HepG2 (cell line): ENCODE measurements around the gene PLEKHB2. TPM values are rescaled to one million over a fixed set of nuclear protein-coding genes. Genes with fewer than 3 reads are reported as not detected.
A peak's percentile ranks its signal among the peaks of the same experiment; 100 is the strongest.

Source experiments
- DBP ChIP-seq: sonication (generic); formaldehyde crosslinking; IDR thresholded peaks from 2 replicates; pipeline ENCODE4 v1.4.0; 2020; ENCODE audit warnings: missing genetic modification reagents; ENCODE audit errors: not compliant biosample characterization
- FLYWCH1 ChIP-seq: sonication (generic); formaldehyde crosslinking; IDR thresholded peaks from 2 replicates; pipeline ENCODE4 v1.8.1; 2023; ENCODE audit warnings: mild to moderate bottlenecking, missing genetic modification reagents
- MED1 ChIP-seq: sonication (generic); formaldehyde crosslinking; IDR thresholded peaks from 2 replicates; pipeline ENCODE4 v1.4.0; 2020; ENCODE audit warnings: missing genetic modification reagents
- ONECUT2 ChIP-seq: sonication (generic); formaldehyde crosslinking; IDR thresholded peaks from 2 replicates; pipeline ENCODE4 v1.4.0; 2020; ENCODE audit warnings: missing genetic modification reagents
- PTBP1 ChIP-seq: fragments of 200-400 bp; formaldehyde crosslinking; IDR thresholded peaks from 2 replicates; pipeline ENCODE4 v1.6.1; 2018; ENCODE audit warnings: low read length, low read depth; ENCODE audit not compliant: poor library complexity, severe bottlenecking
- SOX13 ChIP-seq, 3 experiments: fragments of 450-650 bp in 1 of 3; sonication (generic) in 1 of 3; formaldehyde crosslinking in 1 of 3; IDR thresholded peaks in 2 of 3; conservative IDR thresholded peaks in 1 of 3; 2 replicates each; pipeline versions ENCODE4 v1.5.0 to v1.6.1; 2016 to 2020; ENCODE audit warnings: antibody characterized with exemption in 1 of 3, mild to moderate bottlenecking in 1 of 3, missing compliant biosample characterization in 1 of 3, missing genetic modification reagents in 1 of 3, moderate library complexity in 1 of 3
- TGIF2 ChIP-seq: IDR thresholded peaks from 2 replicates; pipeline ENCODE4 v1.6.1; 2016; ENCODE audit warnings: control low read depth, missing compliant biosample characterization
- TSC22D2 ChIP-seq: sonication (generic); formaldehyde crosslinking; IDR thresholded peaks from 2 replicates; pipeline ENCODE4 v1.5.1; 2020; ENCODE audit warnings: missing genetic modification reagents, mild to moderate bottlenecking, borderline replicate concordance
- ZBTB38 ChIP-seq: sonication (generic); formaldehyde crosslinking; IDR thresholded peaks from 2 replicates; pipeline ENCODE4 v1.5.1; 2020; ENCODE audit warnings: mild to moderate bottlenecking, missing genetic modification reagents
- ZFY ChIP-seq: sonication (generic); formaldehyde crosslinking; IDR thresholded peaks from 2 replicates; pipeline ENCODE4 v1.4.0; 2020; ENCODE audit warnings: missing genetic modification reagents
- ZFYVE20 ChIP-seq: sonication (generic); formaldehyde crosslinking; IDR thresholded peaks from 2 replicates; pipeline ENCODE4 v1.8.0; 2023; ENCODE audit warnings: low read depth, mild to moderate bottlenecking, moderate library complexity, missing genetic modification reagents, borderline replicate concordance
- ZKSCAN1 ChIP-seq: fragments of 150-350 bp; IDR thresholded peaks from 2 replicates; pipeline ENCODE4 v1.6.1; 2014; ENCODE audit warnings: low read length
- ZNF274 ChIP-seq: sonication (generic); formaldehyde crosslinking; IDR thresholded peaks from 2 replicates; pipeline ENCODE4 v1.5.1; 2020; ENCODE audit warnings: mild to moderate bottlenecking, missing genetic modification reagents
- ZNF367 ChIP-seq: sonication (generic); formaldehyde crosslinking; IDR thresholded peaks from 2 replicates; pipeline ENCODE4 v1.4.0; 2020; ENCODE audit warnings: missing genetic modification reagents, borderline replicate concordance
- ZNF607 ChIP-seq: sonication (generic); formaldehyde crosslinking; IDR thresholded peaks from 2 replicates; pipeline ENCODE4 v1.5.1; 2020; ENCODE audit warnings: missing genetic modification reagents, mild to moderate bottlenecking, borderline replicate concordance
- ZNF614 ChIP-seq: IDR thresholded peaks from 2 replicates; pipeline ENCODE4 v1.6.1; 2018; ENCODE audit warnings: missing biosample characterization, missing genetic modification reagents, inconsistent platforms, borderline replicate concordance
- ZNF772 ChIP-seq: sonication (generic); formaldehyde crosslinking; IDR thresholded peaks from 2 replicates; pipeline ENCODE4 v1.5.0; 2020; ENCODE audit warnings: mild to moderate bottlenecking, missing genetic modification reagents
- polyA plus RNA-seq, 8 experiments: library from polyadenylated mRNA; depleted of rRNA in 3 of 8; stranded (reverse) in 7 of 8; unstranded in 1 of 8; fragments of >200 nt; fragmentation: Illumina TruSeq in 4 of 8; extraction: Trizol in 4 of 8; gene quantifications; 2 replicates each; pipeline versions ENCODE4 v1.2.1 to v1.2.3, GENCODE V29; 2011 to 2016; ENCODE audit warnings: low read depth in 4 of 8, missing spikeins in 1 of 8, mixed read lengths in 1 of 8; ENCODE audit not compliant: insufficient read depth in 1 of 8
- total RNA-seq, 5 experiments: library from RNA; depleted of rRNA; stranded (reverse); fragments of >200 nt; fragmentation: Illumina TruSeq; extraction: Trizol; gene quantifications; 2 replicates each; pipeline ENCODE4 v1.2.3, GENCODE V29; 2016; ENCODE audit warnings: low read depth in 1 of 5
- TF ChIP-seq, protein P1 (sequence below): sonication (generic); formaldehyde crosslinking; IDR thresholded peaks from 2 replicates; pipeline ENCODE4 v1.5.1; 2020; ENCODE audit warnings: mild to moderate bottlenecking, missing genetic modification reagents, moderate library complexity
- TF ChIP-seq, protein P2 (sequence below): sonication (generic); formaldehyde crosslinking; IDR thresholded peaks from 2 replicates; pipeline ENCODE4 v1.5.0; 2020; ENCODE audit warnings: mild to moderate bottlenecking, missing genetic modification reagents
- TF ChIP-seq, protein P3 (sequence below): sonication (generic); formaldehyde crosslinking; IDR thresholded peaks from 2 replicates; pipeline ENCODE4 v1.5.0; 2020; ENCODE audit warnings: missing genetic modification reagents

The PLEKHB2 gene
- total and polyA plus RNA-seq, 2 of the 13 experiments (the other 11 are each of a cell fraction or from before 2014, with no cell fraction given), result 73.0 to 78.9 TPM

GRCh38 chr2:131093006-131093695 lies 12.0 kb upstream of the PLEKHB2 start, which contains the start of gene FAM168B (continued):
- TF ChIP-seq, protein P1, sequence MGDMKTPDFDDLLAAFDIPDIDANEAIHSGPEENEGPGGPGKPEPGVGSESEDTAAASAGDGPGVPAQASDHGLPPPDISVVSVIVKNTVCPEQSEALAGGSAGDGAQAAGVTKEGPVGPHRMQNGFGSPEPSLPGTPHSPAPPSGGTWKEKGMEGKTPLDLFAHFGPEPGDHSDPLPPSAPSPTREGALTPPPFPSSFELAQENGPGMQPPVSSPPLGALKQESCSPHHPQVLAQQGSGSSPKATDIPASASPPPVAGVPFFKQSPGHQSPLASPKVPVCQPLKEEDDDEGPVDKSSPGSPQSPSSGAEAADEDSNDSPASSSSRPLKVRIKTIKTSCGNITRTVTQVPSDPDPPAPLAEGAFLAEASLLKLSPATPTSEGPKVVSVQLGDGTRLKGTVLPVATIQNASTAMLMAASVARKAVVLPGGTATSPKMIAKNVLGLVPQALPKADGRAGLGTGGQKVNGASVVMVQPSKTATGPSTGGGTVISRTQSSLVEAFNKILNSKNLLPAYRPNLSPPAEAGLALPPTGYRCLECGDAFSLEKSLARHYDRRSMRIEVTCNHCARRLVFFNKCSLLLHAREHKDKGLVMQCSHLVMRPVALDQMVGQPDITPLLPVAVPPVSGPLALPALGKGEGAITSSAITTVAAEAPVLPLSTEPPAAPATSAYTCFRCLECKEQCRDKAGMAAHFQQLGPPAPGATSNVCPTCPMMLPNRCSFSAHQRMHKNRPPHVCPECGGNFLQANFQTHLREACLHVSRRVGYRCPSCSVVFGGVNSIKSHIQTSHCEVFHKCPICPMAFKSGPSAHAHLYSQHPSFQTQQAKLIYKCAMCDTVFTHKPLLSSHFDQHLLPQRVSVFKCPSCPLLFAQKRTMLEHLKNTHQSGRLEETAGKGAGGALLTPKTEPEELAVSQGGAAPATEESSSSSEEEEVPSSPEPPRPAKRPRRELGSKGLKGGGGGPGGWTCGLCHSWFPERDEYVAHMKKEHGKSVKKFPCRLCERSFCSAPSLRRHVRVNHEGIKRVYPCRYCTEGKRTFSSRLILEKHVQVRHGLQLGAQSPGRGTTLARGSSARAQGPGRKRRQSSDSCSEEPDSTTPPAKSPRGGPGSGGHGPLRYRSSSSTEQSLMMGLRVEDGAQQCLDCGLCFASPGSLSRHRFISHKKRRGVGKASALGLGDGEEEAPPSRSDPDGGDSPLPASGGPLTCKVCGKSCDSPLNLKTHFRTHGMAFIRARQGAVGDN, result peak; percentile 82
- peak; percentile 14 for TF ChIP-seq DBP
- TF ChIP-seq ZNF614 (CRISPR knock-in tag), result no peak
- no peak; the same call in 1 of the 2 replicates for TF ChIP-seq TSC22D2 (CRISPR knock-in tag)
- TF ChIP-seq ZFYVE20 (CRISPR knock-in tag), result peak; percentile 59; the same call in 1 of the 2 replicates
- peak; percentile 66; the same call in 1 of the 2 replicates for TF ChIP-seq ZNF274 (CRISPR knock-in tag)
- 0 out of 2 replicates have a peak, but pooled peaks have one; percentile 22 for TF ChIP-seq SOX13 (IDR thresholded peaks at IDR 0.05)
- peak in 1 of 2 experiments; percentile 31; a peak in 1 of 4 replicates for TF ChIP-seq SOX13 (CRISPR knock-in tag; conservative IDR thresholded peaks at IDR 0.05 in 1 of 2, IDR thresholded peaks at IDR 0.05 in 1 of 2)
- no peak for TF ChIP-seq ZKSCAN1
- TF ChIP-seq TGIF2 (CRISPR knock-in tag), result no peak
- peak; percentile 66 for TF ChIP-seq MED1
- peak; percentile 96; the same call in 1 of the 2 replicates for TF ChIP-seq FLYWCH1 (CRISPR knock-in tag)
- no peak for TF ChIP-seq PTBP1
- TF ChIP-seq, protein P2, sequence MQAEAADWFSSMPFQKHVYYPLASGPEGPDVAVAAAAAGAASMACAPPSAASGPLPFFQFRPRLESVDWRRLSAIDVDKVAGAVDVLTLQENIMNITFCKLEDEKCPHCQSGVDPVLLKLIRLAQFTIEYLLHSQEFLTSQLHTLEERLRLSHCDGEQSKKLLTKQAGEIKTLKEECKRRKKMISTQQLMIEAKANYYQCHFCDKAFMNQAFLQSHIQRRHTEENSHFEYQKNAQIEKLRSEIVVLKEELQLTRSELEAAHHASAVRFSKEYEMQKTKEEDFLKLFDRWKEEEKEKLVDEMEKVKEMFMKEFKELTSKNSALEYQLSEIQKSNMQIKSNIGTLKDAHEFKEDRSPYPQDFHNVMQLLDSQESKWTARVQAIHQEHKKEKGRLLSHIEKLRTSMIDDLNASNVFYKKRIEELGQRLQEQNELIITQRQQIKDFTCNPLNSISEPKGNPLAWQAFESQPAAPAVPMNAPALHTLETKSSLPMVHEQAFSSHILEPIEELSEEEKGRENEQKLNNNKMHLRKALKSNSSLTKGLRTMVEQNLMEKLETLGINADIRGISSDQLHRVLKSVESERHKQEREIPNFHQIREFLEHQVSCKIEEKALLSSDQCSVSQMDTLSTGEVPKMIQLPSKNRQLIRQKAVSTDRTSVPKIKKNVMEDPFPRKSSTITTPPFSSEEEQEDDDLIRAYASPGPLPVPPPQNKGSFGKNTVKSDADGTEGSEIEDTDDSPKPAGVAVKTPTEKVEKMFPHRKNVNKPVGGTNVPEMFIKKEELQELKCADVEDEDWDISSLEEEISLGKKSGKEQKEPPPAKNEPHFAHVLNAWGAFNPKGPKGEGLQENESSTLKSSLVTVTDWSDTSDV (CRISPR knock-in tag), result no peak; the same call in 1 of the 2 replicates
- TF ChIP-seq ZNF772 (CRISPR knock-in tag), result 0 out of 2 replicates have a peak, but pooled peaks have one; percentile 84
- TF ChIP-seq ZNF607 (CRISPR knock-in tag), result peak; percentile 63
- TF ChIP-seq ZNF367 (CRISPR knock-in tag), result peak; percentile 9; the same call in 1 of the 2 replicates
- no peak for TF ChIP-seq ONECUT2 (CRISPR knock-in tag)
- peak; percentile 73 for TF ChIP-seq ZBTB38 (CRISPR knock-in tag)
- TF ChIP-seq, protein P3, sequence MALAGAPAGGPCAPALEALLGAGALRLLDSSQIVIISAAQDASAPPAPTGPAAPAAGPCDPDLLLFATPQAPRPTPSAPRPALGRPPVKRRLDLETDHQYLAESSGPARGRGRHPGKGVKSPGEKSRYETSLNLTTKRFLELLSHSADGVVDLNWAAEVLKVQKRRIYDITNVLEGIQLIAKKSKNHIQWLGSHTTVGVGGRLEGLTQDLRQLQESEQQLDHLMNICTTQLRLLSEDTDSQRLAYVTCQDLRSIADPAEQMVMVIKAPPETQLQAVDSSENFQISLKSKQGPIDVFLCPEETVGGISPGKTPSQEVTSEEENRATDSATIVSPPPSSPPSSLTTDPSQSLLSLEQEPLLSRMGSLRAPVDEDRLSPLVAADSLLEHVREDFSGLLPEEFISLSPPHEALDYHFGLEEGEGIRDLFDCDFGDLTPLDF (CRISPR knock-in tag), result no peak; the same call in 1 of the 2 replicates
- TF ChIP-seq ZFY (CRISPR knock-in tag), result peak; percentile 99
